ENCODE data around the gene DRAP1.

GRCh38 chr11:65885808-65886536 is 33.3 kb upstream of the DRAP1 start:
- TF ChIP-seq CTCF (IDR thresholded peaks at IDR 0.05) (no peak), REST (IDR thresholded peaks at IDR 0.05; ENCODE audit: insufficient read depth in 1 of 2, low read depth in 2 of 2, low read length in 1 of 2) (no peak), POLR2AphosphoS5 (IDR thresholded peaks at IDR 0.05; ENCODE audit: low read depth, low read length) (no peak), SIN3A (IDR thresholded peaks at IDR 0.05; ENCODE audit: borderline replicate concordance, insufficient read depth, low read depth, low read length) (no peak)

Data from Panc1 (cell line).